Stomach (tissue), 9 donors: ENCODE measurements around the gene ZNF511. TPM values are rescaled to one million over a fixed set of nuclear protein-coding genes. Genes with fewer than 3 reads are reported as not detected.

Source experiments
- DNase-seq, 2 donors: peaks; one replicate each; pipeline versions ENCODE4 v3.0.0 to v3.0.0-alpha.2; 2013 to 2019
- H3K27ac ChIP-seq, 5 donors: fragments of 200-600 bp in 4 of 5; sonication (generic) in 4 of 5; one replicate each; pipeline ENCODE4 v1.5.1; 2013 to 2019; ENCODE audit warnings: mild to moderate bottlenecking in 1 of 5, moderate library complexity in 1 of 5
- H3K27me3 ChIP-seq, 3 donors: fragments of 200-600 bp; sonication (generic); one replicate each; pipeline ENCODE4 v1.5.1; 2017 to 2019; ENCODE audit warnings: mixed run types in 1 of 3
- H3K36me3 ChIP-seq, 4 donors: fragments of 200-600 bp; sonication (generic); 1 replicate in 3 of 4; 2 replicates in 1 of 4; pipeline ENCODE4 v1.5.1; 2016 to 2019
- H3K4me1 ChIP-seq, 4 donors: fragments of 200-600 bp; sonication (generic); one replicate each; pipeline ENCODE4 v1.5.1; 2016 to 2019
- H3K4me3 ChIP-seq, 4 donors: fragments of 200-600 bp; sonication (generic) in 3 of 4; one replicate each; pipeline ENCODE4 v1.5.1; 2016 to 2019; ENCODE audit warnings: mild to moderate bottlenecking in 1 of 4
- H3K9me3 ChIP-seq, 4 donors: fragments of 200-600 bp; sonication (generic); one replicate each; pipeline ENCODE4 v1.5.1; 2016 to 2019
- CTCF ChIP-seq, 7 experiments: fragments of 450-650 bp in 4 of 7; fragments of 200-600 bp in 3 of 7; sonication (generic) in 3 of 7; IDR thresholded peaks; one replicate each; pipeline ENCODE4 v1.5.1; 2016 to 2019; ENCODE audit warnings: antibody characterized with exemption in 7 of 7, control low read depth in 2 of 7, mild to moderate bottlenecking in 1 of 7
- EP300 ChIP-seq: sonication (generic); formaldehyde crosslinking; IDR thresholded peaks from one replicate; pipeline ENCODE4 v1.6.1; 2017; ENCODE audit warnings: antibody characterized with exemption
- POLR2A ChIP-seq, 4 donors: fragments of 450-650 bp; IDR thresholded peaks; one replicate each; pipeline ENCODE4 v1.6.1; 2016; ENCODE audit warnings: antibody characterized with exemption in 4 of 4, control low read depth in 2 of 4, mild to moderate bottlenecking in 1 of 4, moderate library complexity in 1 of 4
- POLR2AphosphoS5 ChIP-seq, 3 donors: sonication (generic); formaldehyde crosslinking; IDR thresholded peaks; one replicate each; pipeline ENCODE4 v1.6.1; 2016; ENCODE audit warnings: antibody characterized with exemption in 3 of 3
- WGBS, 5 donors: extraction: QIAGEN DNeasy Blood & Tissue Kit in 3 of 5; methylation state at CpG; one replicate each; pipeline versions ENCODE4 v1.1.5 to v1.1.7; 2013 to 2018; 5-methylcytosine and 5-hydroxymethylcytosine counted together
- intact Hi-C: fragments of 100-400 bp; cut with DNase I; formaldehyde crosslinking; loops from one replicate; pipeline ENCODE4 v1.15.1; 2023; ENCODE audit warnings: low total_unique reads
- polyA plus RNA-seq, 3 donors: library from polyadenylated mRNA; stranded (reverse); fragments of 200-250 nt; gene quantifications; one replicate each; pipeline ENCODE4 v1.2.3, GENCODE V29; 2013
- total RNA-seq, 5 donors: library from RNA; depleted of rRNA; stranded (reverse); fragments of >200 nt; gene quantifications; one replicate each; pipeline versions ENCODE4 v1.1.0 to v1.2.3, GENCODE V29; 2014 to 2016
- donor health status: healthy with polysubstance abuse.
- donor health status: Bipolar disorder and iron deficiency.
- donor health status: healthy.

ZNF511 gene
- total and polyA plus RNA-seq, 8 donors = 12.7 to 82.1 (median 55.9) TPM

GRCh38 chr10:133312016-133312768 is 3.5 kb downstream of the ZNF511 start:
- Histone ChIP-seq H3K27me3 (no peaks in the 10 kb centered on the region), H3K36me3 (peaks cover 15 to 39% (median 37%) of the 10 kb centered on the region in 4 donors), H3K4me3 (no peak overlapping the region), H3K27ac (no peak overlapping the region), H3K4me1 (peaks cover 15 to 28% (median 23%) of the 10 kb centered on the region in 4 donors), H3K9me3 (no peaks in the 10 kb centered on the region)
- TF ChIP-seq CTCF (IDR thresholded peaks at IDR 0.05) = no peak
- no peak for TF ChIP-seq EP300
- no peak for TF ChIP-seq POLR2AphosphoS5 (IDR thresholded peaks at IDR 0.05)
- no peak for TF ChIP-seq POLR2A (IDR thresholded peaks at IDR 0.05)
- intact Hi-C loops = loop anchor here (5.0 kb wide), 1 partner anchor 55 kb away; no protein-coding TSS in a partner anchor
- DNase-seq = no peak
- 93 to 95% (median 95%) methylated on average over 23 of the region's 23 CpGs for WGBS, 5 donors

- TF ChIP-seq CTCF (IDR thresholded peaks at IDR 0.05) (no peak), POLR2AphosphoS5 (IDR thresholded peaks at IDR 0.05) (no peak), POLR2A (IDR thresholded peaks at IDR 0.05) (no peak)
- Histone ChIP-seq H3K9me3 (no peaks in the 10 kb centered on the region), H3K4me1 (peaks cover 9 to 22% (median 17%) of the 10 kb centered on the region in 4 donors), H3K36me3 (peaks cover 15 to 39% (median 37%) of the 10 kb centered on the region in 4 donors), H3K4me3 (no peak overlapping the region), H3K27ac (no peak overlapping the region), H3K27me3 (no peaks in the 10 kb centered on the region)
- DNase-seq = no peak
- 86 to 94% (median 92%) methylated on average over 9 of the region's 9 CpGs for WGBS, 5 donors
- intact Hi-C loops = loop anchor here (5.0 kb wide), 1 partner anchor 55 kb away; no protein-coding TSS in a partner anchor
These were observed 4.0 kb downstream of the ZNF511 start for GRCh38 chr10:133312769-133313145.

- no peak overlapping the region for H3K27ac ChIP-seq
- intact Hi-C loops = loop anchor here (5.0 kb wide), 1 partner anchor 56 kb away; no protein-coding TSS in a partner anchor
- no peak overlapping the region for H3K4me3 ChIP-seq
- no peaks in the 10 kb centered on the region for H3K9me3 ChIP-seq
- TF ChIP-seq CTCF (IDR thresholded peaks at IDR 0.05) (no peak), POLR2AphosphoS5 (IDR thresholded peaks at IDR 0.05) (no peak), POLR2A (IDR thresholded peaks at IDR 0.05) (no peak), EP300 (no peak)
- peaks cover 15 to 39% (median 37%) of the 10 kb centered on the region in 4 donors for H3K36me3 ChIP-seq
- peaks cover 7 to 20% (median 13%) of the 10 kb centered on the region in 4 donors for H3K4me1 ChIP-seq
- DNase-seq = no peak
- 61 to 76% (median 69%) methylated on average over 4 of the region's 4 CpGs for WGBS, 5 donors
- H3K27me3 ChIP-seq = no peaks in the 10 kb centered on the region
These were observed 4.5 kb downstream of the ZNF511 start for GRCh38 chr10:133313192-133313591.

GRCh38 chr10:133314911-133315310 is 6.2 kb downstream of the ZNF511 start:
- 77 to 94% (median 92%) methylated on average over 12 of the region's 12 CpGs for WGBS, 5 donors

More at GRCh38 chr10:133314911-133315310, 6.2 kb downstream of the ZNF511 start:
- H3K27ac ChIP-seq = no peak overlapping the region
- TF ChIP-seq CTCF (IDR thresholded peaks at IDR 0.05) (no peak), EP300 (no peak), POLR2AphosphoS5 (IDR thresholded peaks at IDR 0.05) (no peak), POLR2A (IDR thresholded peaks at IDR 0.05) (no peak)
- intact Hi-C loops = loop anchor here (5.0 kb wide), 1 partner anchor 58 kb away; no protein-coding TSS in a partner anchor
- H3K4me3 ChIP-seq = no peak overlapping the region
- peaks cover 4 to 19% (median 7%) of the 10 kb centered on the region in 4 donors for H3K4me1 ChIP-seq
- no peak for DNase-seq
- peaks cover 15 to 36% (median 35%) of the 10 kb centered on the region in 4 donors for H3K36me3 ChIP-seq
- no peaks in the 10 kb centered on the region for H3K9me3 ChIP-seq
- H3K27me3 ChIP-seq = peaks cover 0 to 17% (median 7%) of the 10 kb centered on the region in 3 donors
